Prostate gland (tissue), 2 donors: ENCODE results near the gene MSMP.

Experiments
- POLR2A ChIP-seq: fragments of 450-650 bp; IDR thresholded peaks from one replicate; pipeline ENCODE4 v1.6.1; 2016; ENCODE audit warnings: antibody characterized with exemption, mild to moderate bottlenecking
- POLR2AphosphoS5 ChIP-seq: sonication (generic); formaldehyde crosslinking; IDR thresholded peaks from one replicate; pipeline ENCODE4 v1.6.1; 2017; ENCODE audit warnings: antibody characterized with exemption
- TF ChIP-seq, protein P1 (sequence below), 4 experiments: fragments of 200-600 bp in 2 of 4; fragments of 450-650 bp in 2 of 4; sonication (generic) in 2 of 4; IDR thresholded peaks; 1 replicate in 3 of 4; 2 replicates in 1 of 4; pipeline ENCODE4 v1.5.1; 2016 to 2019; ENCODE audit warnings: antibody characterized with exemption in 4 of 4, mild to moderate bottlenecking in 2 of 4, moderate library complexity in 2 of 4

DNA sequence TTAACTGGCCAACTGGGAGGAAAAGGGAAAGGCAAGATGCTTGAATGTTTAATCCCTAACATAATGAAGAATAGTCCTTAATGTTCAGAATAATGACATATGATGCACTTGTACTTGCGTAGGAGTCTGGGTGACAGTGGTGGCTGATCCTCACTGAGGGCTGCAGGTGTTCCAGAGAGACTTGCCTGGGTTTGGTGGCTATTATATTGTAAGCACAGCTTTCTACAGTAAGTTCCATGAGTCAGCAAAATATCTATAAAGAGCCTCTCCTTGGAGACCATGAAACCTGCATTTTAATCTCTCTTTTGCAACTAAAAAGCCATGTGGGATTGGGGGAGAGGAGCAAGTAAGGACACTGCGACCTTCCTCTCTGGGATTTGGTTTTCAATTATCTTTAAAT, 35.5 kb upstream of the MSMP start:
- TF ChIP-seq POLR2AphosphoS5 (no peak), POLR2A (no peak)
- TF ChIP-seq, protein P1, sequence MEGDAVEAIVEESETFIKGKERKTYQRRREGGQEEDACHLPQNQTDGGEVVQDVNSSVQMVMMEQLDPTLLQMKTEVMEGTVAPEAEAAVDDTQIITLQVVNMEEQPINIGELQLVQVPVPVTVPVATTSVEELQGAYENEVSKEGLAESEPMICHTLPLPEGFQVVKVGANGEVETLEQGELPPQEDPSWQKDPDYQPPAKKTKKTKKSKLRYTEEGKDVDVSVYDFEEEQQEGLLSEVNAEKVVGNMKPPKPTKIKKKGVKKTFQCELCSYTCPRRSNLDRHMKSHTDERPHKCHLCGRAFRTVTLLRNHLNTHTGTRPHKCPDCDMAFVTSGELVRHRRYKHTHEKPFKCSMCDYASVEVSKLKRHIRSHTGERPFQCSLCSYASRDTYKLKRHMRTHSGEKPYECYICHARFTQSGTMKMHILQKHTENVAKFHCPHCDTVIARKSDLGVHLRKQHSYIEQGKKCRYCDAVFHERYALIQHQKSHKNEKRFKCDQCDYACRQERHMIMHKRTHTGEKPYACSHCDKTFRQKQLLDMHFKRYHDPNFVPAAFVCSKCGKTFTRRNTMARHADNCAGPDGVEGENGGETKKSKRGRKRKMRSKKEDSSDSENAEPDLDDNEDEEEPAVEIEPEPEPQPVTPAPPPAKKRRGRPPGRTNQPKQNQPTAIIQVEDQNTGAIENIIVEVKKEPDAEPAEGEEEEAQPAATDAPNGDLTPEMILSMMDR (IDR thresholded peaks at IDR 0.05) = no peak
